SK-N-SH (cell line): ENCODE data around the gene MMP14. TPM values are rescaled to one million over a fixed set of nuclear protein-coding genes. Genes with fewer than 3 reads are reported as not detected.

Experiments used
- CTCF ChIA-PET: fragments of 300-600, 350-600 bp; formaldehyde crosslinking; extraction: SDS; loops from one replicate; lab custom pipeline; 2021; lab: Yijun Ruan, JAX
- POLR2A ChIA-PET: fragments of 350-600 bp; sonication (Branson Sonifier 250); formaldehyde crosslinking; extraction: SDS; loops from one replicate; lab custom pipeline; 2020; ENCODE audit warnings: antibody characterized with exemption, inconsistent platforms; lab: Yijun Ruan, JAX
- DNase-seq: peaks from one replicate; pipeline ENCODE4 v3.0.0; 2012
- H2AFZ ChIP-seq: fragments of 200-600 bp; sonication (generic); 2 replicates; pipeline ENCODE4 v1.8.1; 2016; ENCODE audit warnings: antibody characterized with exemption, mild to moderate bottlenecking, low read depth
- H3F3A ChIP-seq: fragments of 200-600 bp; sonication (generic); replicated peaks from 2 replicates; pipeline ENCODE3; 2016; ENCODE audit warnings: antibody characterized with exemption, mild to moderate bottlenecking; ENCODE audit not compliant: insufficient read depth
- H3K27ac ChIP-seq, 2 experiments: fragments of 200-500 bp in 1 of 2; fragments of 200-600 bp in 1 of 2; sonication (Bioruptor generic) in 1 of 2; sonication (generic), shearing (Covaris generic) in 1 of 2; 2 replicates each; pipeline versions ENCODE4 v1.5.1 to v1.6.1; 2014 to 2016; ENCODE audit warnings: low read depth in 2 of 2, inconsistent platforms in 1 of 2, low read length in 1 of 2, mild to moderate bottlenecking in 1 of 2, mixed read lengths in 1 of 2
- H3K27me3 ChIP-seq: fragments of 200-600 bp; sonication (generic), shearing (Covaris generic); 2 replicates; pipeline ENCODE4 v1.6.1; 2016; ENCODE audit warnings: mixed run types; ENCODE audit not compliant: insufficient read depth
- H3K36me3 ChIP-seq, 2 experiments: fragments of 200-500 bp in 1 of 2; fragments of 200-600 bp in 1 of 2; sonication (Bioruptor generic) in 1 of 2; sonication (generic) in 1 of 2; replicated peaks in 1 of 2; 2 replicates each; pipeline versions ENCODE3 to v1.5.1; 2014 to 2016; ENCODE audit warnings: low read length in 1 of 2, mild to moderate bottlenecking in 1 of 2; ENCODE audit not compliant: insufficient read depth in 2 of 2, control insufficient read depth in 1 of 2
- H3K4me1 ChIP-seq, 2 experiments: fragments of 200-500 bp in 1 of 2; fragments of 200-600 bp in 1 of 2; sonication (Bioruptor generic) in 1 of 2; sonication (generic), shearing (Covaris generic) in 1 of 2; 2 replicates each; pipeline versions ENCODE4 v1.5.1 to v1.6.1; 2014 to 2016; ENCODE audit warnings: low read depth in 1 of 2, low read length in 1 of 2, mixed run types in 1 of 2; ENCODE audit not compliant: insufficient read depth in 2 of 2, control insufficient read depth in 1 of 2
- H3K4me2 ChIP-seq: fragments of 200-600 bp; sonication (generic), shearing (Covaris generic); 2 replicates; pipeline ENCODE4 v1.6.1; 2017; ENCODE audit warnings: mixed run types
- H3K4me3 ChIP-seq, 2 experiments: fragments of 200-500 bp in 1 of 2; fragments of 200-600 bp in 1 of 2; sonication (Bioruptor generic) in 1 of 2; sonication (generic), shearing (Covaris generic) in 1 of 2; 2 replicates each; pipeline versions ENCODE4 v1.5.1 to v1.8.1; 2014 to 2016; ENCODE audit warnings: low read depth in 2 of 2, inconsistent platforms in 1 of 2, low read length in 1 of 2, mild to moderate bottlenecking in 1 of 2, mixed read lengths in 1 of 2, moderate library complexity in 1 of 2
- H3K79me2 ChIP-seq: fragments of 200-600 bp; sonication (generic); 2 replicates; pipeline ENCODE4 v1.8.1; 2017; ENCODE audit warnings: mild to moderate bottlenecking; ENCODE audit not compliant: insufficient read depth
- H3K9ac ChIP-seq: fragments of 200-600 bp; sonication (generic); 2 replicates; pipeline ENCODE4 v1.6.1; 2017; ENCODE audit warnings: mixed run types
- H3K9me2 ChIP-seq: fragments of 200-600 bp; sonication (generic); 2 replicates; pipeline ENCODE4 v1.6.1; 2017; ENCODE audit warnings: mixed run types
- H3K9me3 ChIP-seq: fragments of 200-600 bp; sonication (generic); 2 replicates; pipeline ENCODE4 v1.6.1; 2017; ENCODE audit warnings: mixed run types, mild to moderate bottlenecking, moderate library complexity
- H4K20me1 ChIP-seq: fragments of 200-600 bp; sonication (generic); 2 replicates; pipeline ENCODE4 v1.6.1; 2017; ENCODE audit warnings: mild to moderate bottlenecking, mixed run types; ENCODE audit not compliant: insufficient read depth
- CTCF ChIP-seq: fragments of 200-600 bp; sonication (generic); IDR thresholded peaks from 2 replicates; pipeline ENCODE4 v1.6.1; 2017; ENCODE audit warnings: antibody characterized with exemption, mild to moderate bottlenecking, moderate library complexity
- FOXJ3 ChIP-seq: sonication (generic); formaldehyde crosslinking; IDR thresholded peaks from 2 replicates; pipeline ENCODE4 v1.5.1; 2020; ENCODE audit warnings: mild to moderate bottlenecking, missing genetic modification reagents
- FOXM1 ChIP-seq: IDR thresholded peaks from 2 replicates; pipeline ENCODE4 v1.4.0; 2012; ENCODE audit warnings: low read depth, mild to moderate bottlenecking
- GATA2 ChIP-seq: sonication (generic); formaldehyde crosslinking; IDR thresholded peaks from 2 replicates; pipeline ENCODE4 v1.5.0; 2020; ENCODE audit warnings: mild to moderate bottlenecking, missing genetic modification reagents
- MEF2A ChIP-seq: IDR thresholded peaks from 2 replicates; pipeline ENCODE4 v1.4.0; 2012; ENCODE audit warnings: low read depth, borderline replicate concordance
- NFIC ChIP-seq: IDR thresholded peaks from 2 replicates; pipeline ENCODE4 v1.4.0; 2012; ENCODE audit warnings: borderline replicate concordance
- NRF1 ChIP-seq: IDR thresholded peaks from 2 replicates; pipeline ENCODE4 v1.6.1; 2012; ENCODE audit warnings: low read depth, mild to moderate bottlenecking, low read length
- POLR2AphosphoS5 ChIP-seq: IDR thresholded peaks from 2 replicates; pipeline ENCODE4 v1.6.1; 2012; ENCODE audit warnings: low read depth, low read length
- RAD21 ChIP-seq: IDR thresholded peaks from 2 replicates; pipeline ENCODE4 v1.6.1; 2012; ENCODE audit warnings: mild to moderate bottlenecking, low read length
- RCOR1 ChIP-seq: fragments of 150-350 bp; IDR thresholded peaks from 2 replicates; pipeline ENCODE4 v1.6.1; 2017; ENCODE audit warnings: antibody characterized with exemption, low read length
- SIN3A ChIP-seq: IDR thresholded peaks from 2 replicates; pipeline ENCODE4 v1.6.1; 2012; ENCODE audit warnings: low read depth, mild to moderate bottlenecking, low read length, moderate library complexity, borderline replicate concordance
- TCF12 ChIP-seq: IDR thresholded peaks from 2 replicates; pipeline ENCODE4 v1.4.0; 2012
- TEAD4 ChIP-seq: IDR thresholded peaks from 2 replicates; pipeline ENCODE4 v1.4.0; 2012; ENCODE audit warnings: mild to moderate bottlenecking, borderline replicate concordance; ENCODE audit not compliant: insufficient read depth
- WGBS: methylation state at CpG from one replicate; pipeline ENCODE4 v1.1.6; 2017; ENCODE audit warnings: low lambda C conversion rate; 5-methylcytosine and 5-hydroxymethylcytosine counted together
- polyA plus RNA-seq, 3 experiments: library from polyadenylated mRNA; depleted of rRNA; stranded (reverse); fragments of >200 nt; gene quantifications; 2 replicates each; pipeline ENCODE4 v1.2.3, GENCODE V29; 2012
- TF ChIP-seq, protein P1 (sequence below): IDR thresholded peaks from 2 replicates; pipeline ENCODE4 v1.4.0; 2012; ENCODE audit warnings: low read depth, borderline replicate concordance
- TF ChIP-seq, protein P2 (sequence below): IDR thresholded peaks from 2 replicates; pipeline ENCODE4 v1.6.1; 2012; ENCODE audit warnings: mild to moderate bottlenecking, low read depth, low read length, moderate library complexity

MMP14 gene
- polyA plus RNA-seq, 1 of the 3 experiments (the other 2 are of a cell fraction): 139 TPM

DNA sequence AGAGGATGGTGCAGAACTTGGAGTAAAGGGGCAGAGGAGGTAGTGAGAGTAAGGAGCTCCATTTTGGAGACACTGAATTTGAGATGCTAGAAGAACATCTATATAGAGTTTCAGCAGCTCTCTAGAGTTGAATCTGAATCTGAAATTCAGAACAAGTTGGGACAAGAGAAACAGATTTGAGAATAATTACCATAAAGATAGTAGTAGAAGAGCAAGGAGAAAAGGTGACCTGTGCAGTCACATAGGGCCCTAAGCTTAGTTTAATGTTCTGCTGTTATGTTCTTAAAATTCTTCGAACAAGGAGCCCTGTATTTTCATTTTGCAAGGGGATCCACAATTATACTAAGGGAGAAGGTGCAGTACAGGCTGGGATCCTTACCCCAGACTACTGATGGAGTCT, 54.0 kb downstream of the MMP14 start:
- DNase-seq: no peak
- POLR2A ChIA-PET: no interaction called here
- Histone ChIP-seq H3K9me2 (no peaks in the 10 kb centered on the region), H4K20me1 (no peaks in the 10 kb centered on the region), H3K27me3 (no peaks in the 10 kb centered on the region), H3K9ac (no peak overlapping the region), H3K9me3 (no peaks in the 10 kb centered on the region), H3K4me2 (no peak overlapping the region), H3K4me3 (no peak overlapping the region), H3K4me1 (peaks cover 8 to 19% of the 10 kb centered on the region in 2 experiments; a peak in 2 of 4 replicates), H3K36me3 (no peaks in the 10 kb centered on the region), H3K27ac (no peak overlapping the region), H3K79me2 (peaks cover 6% of the 10 kb centered on the region; the same call in 1 of the 2 replicates), H2AFZ (no peak overlapping the region), H3F3A (no peaks in the 10 kb centered on the region)
- TF ChIP-seq, protein P1, sequence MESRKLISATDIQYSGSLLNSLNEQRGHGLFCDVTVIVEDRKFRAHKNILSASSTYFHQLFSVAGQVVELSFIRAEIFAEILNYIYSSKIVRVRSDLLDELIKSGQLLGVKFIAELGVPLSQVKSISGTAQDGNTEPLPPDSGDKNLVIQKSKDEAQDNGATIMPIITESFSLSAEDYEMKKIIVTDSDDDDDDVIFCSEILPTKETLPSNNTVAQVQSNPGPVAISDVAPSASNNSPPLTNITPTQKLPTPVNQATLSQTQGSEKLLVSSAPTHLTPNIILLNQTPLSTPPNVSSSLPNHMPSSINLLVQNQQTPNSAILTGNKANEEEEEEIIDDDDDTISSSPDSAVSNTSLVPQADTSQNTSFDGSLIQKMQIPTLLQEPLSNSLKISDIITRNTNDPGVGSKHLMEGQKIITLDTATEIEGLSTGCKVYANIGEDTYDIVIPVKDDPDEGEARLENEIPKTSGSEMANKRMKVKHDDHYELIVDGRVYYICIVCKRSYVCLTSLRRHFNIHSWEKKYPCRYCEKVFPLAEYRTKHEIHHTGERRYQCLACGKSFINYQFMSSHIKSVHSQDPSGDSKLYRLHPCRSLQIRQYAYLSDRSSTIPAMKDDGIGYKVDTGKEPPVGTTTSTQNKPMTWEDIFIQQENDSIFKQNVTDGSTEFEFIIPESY: no peak
- no peak for TF ChIP-seq FOXM1
- TF ChIP-seq, protein P2, sequence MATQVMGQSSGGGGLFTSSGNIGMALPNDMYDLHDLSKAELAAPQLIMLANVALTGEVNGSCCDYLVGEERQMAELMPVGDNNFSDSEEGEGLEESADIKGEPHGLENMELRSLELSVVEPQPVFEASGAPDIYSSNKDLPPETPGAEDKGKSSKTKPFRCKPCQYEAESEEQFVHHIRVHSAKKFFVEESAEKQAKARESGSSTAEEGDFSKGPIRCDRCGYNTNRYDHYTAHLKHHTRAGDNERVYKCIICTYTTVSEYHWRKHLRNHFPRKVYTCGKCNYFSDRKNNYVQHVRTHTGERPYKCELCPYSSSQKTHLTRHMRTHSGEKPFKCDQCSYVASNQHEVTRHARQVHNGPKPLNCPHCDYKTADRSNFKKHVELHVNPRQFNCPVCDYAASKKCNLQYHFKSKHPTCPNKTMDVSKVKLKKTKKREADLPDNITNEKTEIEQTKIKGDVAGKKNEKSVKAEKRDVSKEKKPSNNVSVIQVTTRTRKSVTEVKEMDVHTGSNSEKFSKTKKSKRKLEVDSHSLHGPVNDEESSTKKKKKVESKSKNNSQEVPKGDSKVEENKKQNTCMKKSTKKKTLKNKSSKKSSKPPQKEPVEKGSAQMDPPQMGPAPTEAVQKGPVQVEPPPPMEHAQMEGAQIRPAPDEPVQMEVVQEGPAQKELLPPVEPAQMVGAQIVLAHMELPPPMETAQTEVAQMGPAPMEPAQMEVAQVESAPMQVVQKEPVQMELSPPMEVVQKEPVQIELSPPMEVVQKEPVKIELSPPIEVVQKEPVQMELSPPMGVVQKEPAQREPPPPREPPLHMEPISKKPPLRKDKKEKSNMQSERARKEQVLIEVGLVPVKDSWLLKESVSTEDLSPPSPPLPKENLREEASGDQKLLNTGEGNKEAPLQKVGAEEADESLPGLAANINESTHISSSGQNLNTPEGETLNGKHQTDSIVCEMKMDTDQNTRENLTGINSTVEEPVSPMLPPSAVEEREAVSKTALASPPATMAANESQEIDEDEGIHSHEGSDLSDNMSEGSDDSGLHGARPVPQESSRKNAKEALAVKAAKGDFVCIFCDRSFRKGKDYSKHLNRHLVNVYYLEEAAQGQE: no peak
- TF ChIP-seq FOXJ3 (CRISPR knock-in tag): no peak
- TF ChIP-seq RCOR1: no peak
- no peak for TF ChIP-seq CTCF
- no peak for TF ChIP-seq RAD21
- TF ChIP-seq TCF12: no peak
- no peak for TF ChIP-seq GATA2
- 70% methylated on average over 1 of the region's 1 CpG for WGBS
- CTCF ChIA-PET: interaction anchor here (1.6 to 13.0 kb wide), 4 partner anchors 11 to 68 kb away, joined by 4 to 96 read pairs (median 14); no protein-coding TSS in a partner anchor

DNA sequence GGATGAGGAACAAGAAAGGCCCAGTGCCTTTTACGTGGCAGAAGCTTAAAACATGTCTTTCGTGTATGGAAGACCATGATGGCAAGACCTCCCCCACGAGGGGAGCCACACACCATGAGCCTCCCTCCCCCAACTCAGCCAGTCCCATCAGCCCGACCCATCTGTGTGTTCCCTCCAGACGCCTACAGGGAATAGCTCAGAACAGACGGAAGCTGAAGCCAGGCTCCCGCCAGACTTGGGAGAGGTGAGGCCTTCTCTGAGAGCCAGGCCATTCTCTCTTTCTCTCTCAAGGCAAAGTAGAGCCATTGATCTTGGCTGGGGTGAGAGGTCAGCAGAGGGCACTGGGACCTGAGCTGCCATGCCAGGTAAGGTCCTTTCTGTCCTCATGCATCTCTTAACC, 56.1 kb downstream of the MMP14 start:
- Histone ChIP-seq H3K36me3 (no peaks in the 10 kb centered on the region), H2AFZ (no peak overlapping the region), H4K20me1 (no peaks in the 10 kb centered on the region), H3K4me3 (no peak overlapping the region), H3K79me2 (peaks cover 6% of the 10 kb centered on the region; the same call in 1 of the 2 replicates), H3F3A (no peaks in the 10 kb centered on the region), H3K9ac (no peak overlapping the region), H3K9me3 (no peaks in the 10 kb centered on the region), H3K4me2 (no peak overlapping the region), H3K4me1 (peaks cover 8 to 9% of the 10 kb centered on the region in 2 experiments; a peak in 2 of 4 replicates), H3K27me3 (no peaks in the 10 kb centered on the region), H3K27ac (no peak overlapping the region), H3K9me2 (no peaks in the 10 kb centered on the region)
- WGBS: 93% methylated on average over 7 of the region's 7 CpGs
- DNase-seq: no peak
- CTCF ChIA-PET: interaction anchor here (2.0 to 13.0 kb wide), 4 partner anchors 9 to 39 kb away, joined by 4 to 96 read pairs (median 12); partner anchors contain the start of genes LRP10 and REM2
- TF ChIP-seq TEAD4 (no peak), POLR2AphosphoS5 (no peak), MEF2A (no peak), FOXJ3 (CRISPR knock-in tag) (no peak), NRF1 (no peak), RCOR1 (no peak), NFIC (no peak), FOXM1 (no peak), SIN3A (no peak)
- TF ChIP-seq, protein P2: no peak
- POLR2A ChIA-PET: no interaction called here
